Esophagus squamous epithelium (tissue), 5 donors: ENCODE results near the gene MOV10L1. TPM values are rescaled to one million over a fixed set of nuclear protein-coding genes. Genes with fewer than 3 reads are reported as not detected.

Source experiments
- DNase-seq: peaks from one replicate; lab custom pipeline; 2025; lab: John Stamatoyannopoulos, UW
- H3K27ac ChIP-seq, 4 donors: fragments of 200-600 bp; sonication (generic); one replicate each; pipeline ENCODE4 v1.5.1; 2016 to 2019; ENCODE audit warnings: mild to moderate bottlenecking in 1 of 4
- H3K27me3 ChIP-seq, 4 donors: fragments of 200-600 bp; sonication (generic); 1 replicate in 3 of 4; 2 replicates in 1 of 4; pipeline versions ENCODE4 v1.5.1 to v1.6.0; 2017 to 2021; ENCODE audit warnings: antibody characterized with exemption in 1 of 4
- H3K36me3 ChIP-seq, 3 donors: fragments of 200-600 bp; sonication (generic); one replicate each; pipeline ENCODE4 v1.5.1; 2016 to 2019
- H3K4me1 ChIP-seq, 3 donors: fragments of 200-600 bp; sonication (generic); one replicate each; pipeline ENCODE4 v1.5.1; 2017 to 2019
- H3K4me3 ChIP-seq, 4 donors: fragments of 200-600 bp; sonication (generic); 1 replicate in 3 of 4; 2 replicates in 1 of 4; pipeline ENCODE4 v1.5.1; 2016 to 2019; ENCODE audit warnings: mild to moderate bottlenecking in 2 of 4, moderate library complexity in 1 of 4
- H3K9me3 ChIP-seq, 3 donors: fragments of 200-600 bp; sonication (generic); one replicate each; pipeline ENCODE4 v1.5.1; 2016 to 2019
- POLR2A ChIP-seq, 4 donors: fragments of 450-650 bp; IDR thresholded peaks; one replicate each; pipeline ENCODE4 v1.6.1; 2017; ENCODE audit warnings: antibody characterized with exemption in 4 of 4, mild to moderate bottlenecking in 4 of 4, moderate library complexity in 3 of 4
- WGBS, 2 donors: methylation state at CpG; one replicate each; pipeline ENCODE4 v1.1.5; 2018; 5-methylcytosine and 5-hydroxymethylcytosine counted together
- intact Hi-C: fragments of 100-400 bp; cut with DNase I; formaldehyde crosslinking; loops from one replicate; pipeline ENCODE4 v1.15.0; 2022
- total RNA-seq, 4 donors: library from RNA; depleted of rRNA; stranded (reverse); fragments of >200 nt; gene quantifications; one replicate each; pipeline ENCODE4 v1.1.0, GENCODE V29; 2016
- TF ChIP-seq, protein P1 (sequence below), 6 experiments: fragments of 450-650 bp in 4 of 6; fragments of 200-600 bp in 2 of 6; sonication (generic) in 2 of 6; IDR thresholded peaks; one replicate each; pipeline ENCODE4 v1.5.1; 2016 to 2019; ENCODE audit warnings: antibody characterized with exemption in 6 of 6, mild to moderate bottlenecking in 4 of 6, moderate library complexity in 4 of 6
- donor health status: DM: yes; HTN: yes; CAD: no.

MOV10L1 gene
- total RNA-seq, 4 donors from 2014 or later: 0.06 to 0.57 (median 0.13) TPM; not detected in 1

DNA sequence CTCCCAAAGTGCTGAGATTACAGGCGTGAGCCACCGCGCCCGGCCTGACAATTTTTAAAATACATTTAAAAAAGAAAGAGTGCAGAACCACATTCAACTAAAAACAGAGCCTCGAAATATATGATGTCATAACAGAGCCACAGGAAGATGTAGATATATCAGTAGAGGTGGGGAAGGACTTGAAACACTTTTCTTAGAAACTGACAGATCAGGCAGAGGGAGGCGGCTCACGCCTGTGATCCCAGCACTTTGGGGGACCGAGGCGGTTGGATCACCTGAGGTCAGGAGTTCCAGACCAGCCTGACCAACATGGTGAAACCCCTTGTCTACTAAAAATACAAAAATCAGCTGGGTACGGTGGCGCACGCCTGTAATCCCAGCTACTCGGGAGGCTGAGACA is 11.6 kb upstream of the MOV10L1 start:
- intact Hi-C loops: no loop called here
- Histone ChIP-seq H3K27me3 (peaks cover 0 to 43% (median 0%) of the 10 kb centered on the region in 4 donors), H3K36me3 (no peaks in the 10 kb centered on the region), H3K4me1 (peaks cover 0 to 36% (median 0%) of the 10 kb centered on the region in 3 donors), H3K4me3 (no peak overlapping the region), H3K27ac (peak overlapping the region in 2 of 4 donors; percentile 58 to 59), H3K9me3 (no peaks in the 10 kb centered on the region)
- no peak for DNase-seq
- TF ChIP-seq, protein P1, sequence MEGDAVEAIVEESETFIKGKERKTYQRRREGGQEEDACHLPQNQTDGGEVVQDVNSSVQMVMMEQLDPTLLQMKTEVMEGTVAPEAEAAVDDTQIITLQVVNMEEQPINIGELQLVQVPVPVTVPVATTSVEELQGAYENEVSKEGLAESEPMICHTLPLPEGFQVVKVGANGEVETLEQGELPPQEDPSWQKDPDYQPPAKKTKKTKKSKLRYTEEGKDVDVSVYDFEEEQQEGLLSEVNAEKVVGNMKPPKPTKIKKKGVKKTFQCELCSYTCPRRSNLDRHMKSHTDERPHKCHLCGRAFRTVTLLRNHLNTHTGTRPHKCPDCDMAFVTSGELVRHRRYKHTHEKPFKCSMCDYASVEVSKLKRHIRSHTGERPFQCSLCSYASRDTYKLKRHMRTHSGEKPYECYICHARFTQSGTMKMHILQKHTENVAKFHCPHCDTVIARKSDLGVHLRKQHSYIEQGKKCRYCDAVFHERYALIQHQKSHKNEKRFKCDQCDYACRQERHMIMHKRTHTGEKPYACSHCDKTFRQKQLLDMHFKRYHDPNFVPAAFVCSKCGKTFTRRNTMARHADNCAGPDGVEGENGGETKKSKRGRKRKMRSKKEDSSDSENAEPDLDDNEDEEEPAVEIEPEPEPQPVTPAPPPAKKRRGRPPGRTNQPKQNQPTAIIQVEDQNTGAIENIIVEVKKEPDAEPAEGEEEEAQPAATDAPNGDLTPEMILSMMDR (IDR thresholded peaks at IDR 0.05): no peak
- TF ChIP-seq POLR2A (IDR thresholded peaks at IDR 0.05): no peak
- WGBS, 2 donors: 85 to 93% methylated on average over 8 to 11 of the region's 13 CpGs

DNA sequence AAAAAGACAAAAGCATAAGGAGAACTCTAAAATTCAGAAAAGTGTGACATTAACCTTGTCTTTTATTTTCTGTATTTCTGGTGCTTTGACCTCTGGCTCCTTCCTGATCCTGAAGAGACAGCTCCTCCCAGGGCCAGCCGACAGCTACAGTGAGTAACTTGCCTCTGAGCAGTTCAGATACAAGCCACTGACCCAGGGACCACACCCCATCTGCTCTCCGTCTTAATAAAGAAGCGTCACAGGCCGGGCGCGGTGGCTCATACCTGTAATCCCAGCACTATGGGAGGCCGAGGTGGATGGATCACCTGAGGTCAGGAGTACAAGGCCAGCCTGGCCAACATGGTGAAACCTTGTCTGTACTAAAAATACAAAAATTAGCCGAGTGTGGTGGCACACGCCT is 11.0 kb upstream of the MOV10L1 start:
- no peaks in the 10 kb centered on the region for H3K9me3 ChIP-seq
- peak overlapping the region in 2 of 4 donors; percentile 59 to 64 for H3K27ac ChIP-seq
- TF ChIP-seq, protein P1 (IDR thresholded peaks at IDR 0.05): no peak
- TF ChIP-seq POLR2A (IDR thresholded peaks at IDR 0.05): no peak
- no peaks in the 10 kb centered on the region for H3K36me3 ChIP-seq
- no peak overlapping the region for H3K4me3 ChIP-seq
- peaks cover 4 to 41% (median 5%) of the 10 kb centered on the region in 3 donors for H3K4me1 ChIP-seq
- peaks cover 0 to 44% (median 0%) of the 10 kb centered on the region in 4 donors for H3K27me3 ChIP-seq
- no peak for DNase-seq
- WGBS, 2 donors: 57 to 73% methylated on average over 9 of the region's 9 CpGs
- intact Hi-C loops: no loop called here

DNA sequence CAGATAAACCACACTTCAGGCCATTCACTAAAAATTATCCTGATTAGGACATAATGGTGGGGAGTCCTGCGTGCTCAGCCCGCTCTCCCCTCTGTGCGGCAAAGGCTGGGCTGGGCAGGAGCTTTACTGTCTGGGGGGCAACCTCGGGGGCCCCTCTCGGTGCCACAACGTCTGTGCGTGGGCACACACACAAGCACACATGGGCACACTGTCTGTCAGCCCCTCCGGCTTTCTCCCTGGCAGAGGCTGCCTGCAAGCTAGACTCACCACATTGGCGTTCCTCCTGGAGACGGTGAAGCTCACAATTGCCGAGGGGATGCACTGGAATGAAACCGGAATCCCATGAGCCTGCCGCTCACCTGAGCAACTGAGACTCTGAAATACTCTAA is 9.7 kb upstream of the MOV10L1 start:
- no peak overlapping the region for H3K27ac ChIP-seq
- peaks cover 0 to 53% (median 0%) of the 10 kb centered on the region in 4 donors for H3K27me3 ChIP-seq
- intact Hi-C loops: no loop called here
- peaks cover 4 to 35% (median 7%) of the 10 kb centered on the region in 3 donors for H3K4me1 ChIP-seq
- no peak overlapping the region for H3K4me3 ChIP-seq
- no peaks in the 10 kb centered on the region for H3K36me3 ChIP-seq
- DNase-seq: no peak
- WGBS, 2 donors: 85 to 87% methylated on average over 6 to 10 of the region's 13 CpGs
- H3K9me3 ChIP-seq: no peaks in the 10 kb centered on the region
- TF ChIP-seq POLR2A (IDR thresholded peaks at IDR 0.05): no peak
- TF ChIP-seq, protein P1 (IDR thresholded peaks at IDR 0.05): no peak

DNA sequence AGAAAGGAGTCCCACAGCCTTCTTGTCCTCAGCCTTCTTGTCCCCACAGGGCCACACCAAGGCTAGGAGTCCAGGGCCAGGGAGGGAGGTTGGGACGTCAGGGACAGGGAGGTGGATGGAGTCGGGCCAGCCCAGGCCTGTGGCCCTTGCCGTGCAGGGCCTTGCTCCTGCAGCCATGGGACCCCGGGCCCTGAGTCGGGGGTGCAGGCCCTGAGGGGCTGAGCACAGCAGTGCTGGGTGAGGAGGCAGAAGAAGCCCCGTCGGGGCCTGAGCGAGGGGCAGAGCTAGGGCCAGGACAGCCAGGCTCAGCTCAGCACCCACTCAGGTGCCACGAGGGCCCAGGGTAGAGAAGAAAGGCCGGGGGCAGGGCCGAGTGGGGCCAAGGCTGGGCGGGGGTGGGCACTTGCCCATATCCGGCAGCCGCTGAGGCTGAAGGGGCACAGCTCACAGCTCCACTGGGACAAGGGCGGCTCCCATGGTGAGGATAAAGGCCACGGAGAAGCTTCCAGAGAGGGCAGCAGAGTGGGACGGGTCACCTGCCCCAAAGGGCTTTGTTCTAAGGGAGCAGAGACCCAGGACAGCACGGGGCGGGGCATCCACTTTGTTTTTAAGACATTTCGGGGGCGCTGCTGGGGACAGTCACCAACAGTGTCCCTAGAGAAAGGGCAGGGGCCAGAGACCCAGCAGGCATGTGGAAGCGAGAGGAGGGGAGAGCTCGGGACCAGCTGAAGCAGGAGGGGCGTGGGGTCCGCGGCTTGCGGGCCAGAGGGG is 8.2 kb upstream of the MOV10L1 start:
- intact Hi-C loops: no loop called here
- no peak for DNase-seq
- Histone ChIP-seq H3K36me3 (no peaks in the 10 kb centered on the region), H3K4me1 (peaks cover 4 to 29% (median 7%) of the 10 kb centered on the region in 3 donors), H3K9me3 (no peaks in the 10 kb centered on the region), H3K27me3 (peaks cover 0 to 45% (median 0%) of the 10 kb centered on the region in 4 donors), H3K27ac (no peak overlapping the region), H3K4me3 (no peak overlapping the region)
- WGBS, 2 donors: 88% methylated on average over 11 to 24 of the region's 27 CpGs
- TF ChIP-seq, protein P1 (IDR thresholded peaks at IDR 0.05): no peak
- TF ChIP-seq POLR2A (IDR thresholded peaks at IDR 0.05): no peak

DNA sequence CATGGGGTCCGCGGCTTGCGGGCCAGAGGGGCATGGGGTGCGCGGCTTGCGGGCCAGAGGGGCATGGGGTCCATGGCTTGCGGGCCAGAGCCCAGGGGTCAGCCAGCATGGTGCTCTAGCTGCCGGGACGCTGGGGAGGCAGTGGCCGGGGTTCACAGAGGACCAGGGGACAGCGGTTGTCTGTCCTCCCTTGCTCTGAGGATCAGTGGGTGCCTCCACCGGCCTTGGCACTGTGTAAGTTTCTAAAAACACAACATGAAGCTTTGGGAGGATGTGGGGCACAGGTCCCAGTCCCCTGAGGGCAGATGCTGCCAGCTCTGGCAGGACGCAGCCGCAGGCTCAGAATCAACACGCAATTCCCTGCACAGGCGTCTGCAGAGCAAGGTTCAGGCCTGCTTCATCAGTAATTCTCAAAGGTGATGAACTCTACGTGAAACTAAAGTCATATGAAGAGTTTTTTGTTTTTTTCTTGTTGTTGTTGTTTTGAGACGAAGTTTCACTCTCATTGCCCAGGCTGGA is 7.5 kb upstream of the MOV10L1 start:
- no peak for DNase-seq
- H3K27ac ChIP-seq: peak overlapping the region in 1 of 4 donors; percentile 9
- WGBS, 2 donors: 66 to 68% methylated on average over 13 to 15 of the region's 18 CpGs

More for the DNA sequence above, 7.5 kb upstream of the MOV10L1 start:
- Histone ChIP-seq H3K4me3 (no peak overlapping the region), H3K4me1 (peaks cover 4 to 29% (median 7%) of the 10 kb centered on the region in 3 donors), H3K36me3 (no peaks in the 10 kb centered on the region), H3K27me3 (peaks cover 0 to 45% (median 0%) of the 10 kb centered on the region in 4 donors), H3K9me3 (no peaks in the 10 kb centered on the region)
- intact Hi-C loops: no loop called here
- TF ChIP-seq, protein P1 (IDR thresholded peaks at IDR 0.05): no peak
- TF ChIP-seq POLR2A (IDR thresholded peaks at IDR 0.05): no peak
